Measurements from ENCODE around the gene HPS1. TPM values are rescaled to one million over a fixed set of nuclear protein-coding genes. Genes with fewer than 3 reads are reported as not detected.

Gene HPS1
- total and polyA plus RNA-seq, 2 donors (not counting 3 experiments of a cell fraction or from before 2014, with no cell fraction given) = 60.7 to 67.5 TPM

DNA sequence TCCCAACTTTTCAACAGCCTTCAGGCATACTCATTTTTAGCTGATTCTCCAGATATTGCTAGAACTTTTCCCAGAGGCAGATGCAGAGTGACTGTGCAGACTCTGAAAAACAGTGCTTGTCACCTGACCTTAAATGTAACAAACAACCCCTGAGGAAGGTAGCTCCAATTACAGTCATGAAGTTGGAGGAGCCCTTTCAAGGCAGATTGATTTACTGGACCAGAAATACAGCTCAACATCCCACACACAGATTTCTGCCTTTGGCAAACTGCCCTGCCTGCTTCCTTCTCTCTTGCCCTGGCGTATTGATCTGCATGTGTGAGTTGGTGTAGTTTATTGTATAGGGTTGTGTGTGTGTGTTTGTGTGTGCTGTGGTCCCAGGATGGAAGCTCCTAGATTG, 70.2 kb downstream of the HPS1 start:
- H3K9me1 ChIP-seq (replicated peaks; ENCODE audit: control insufficient read depth, extremely low read depth, insufficient read depth, low read length) = no peaks in the 10 kb centered on the region
- intact Hi-C loops (cut with micrococcal nuclease) (no loop called here), dilution Hi-C loops (cut with MboI; ENCODE audit: extremely low pct_ligation_motif_present, low sequenced_read_pairs) (no loop called here)
- no peak overlapping the region for H2AFZ ChIP-seq (ENCODE audit: low read depth, low read length)
- no peak overlapping the region for H3K4me2 ChIP-seq (ENCODE audit: insufficient read depth, low read length)
- ChIA-PET POLR2A (no interaction called here), CTCF (interaction anchor here (1.4 kb wide), 1 partner anchor 67 kb away, joined by 3 read pairs; no protein-coding TSS in a partner anchor)
- TF ChIP-seq POLR2AphosphoS5 (IDR thresholded peaks at IDR 0.05; ENCODE audit: insufficient read depth, low read depth, low read length) (no peak), FOS (IDR thresholded peaks at IDR 0.05; ENCODE audit: borderline replicate concordance, insufficient read depth, low read length) (no peak), CTCF (IDR thresholded peaks at IDR 0.05; ENCODE audit: extremely low read depth in 1 of 2, insufficient read depth in 1 of 2, low read depth in 1 of 2, low read length in 2 of 2) (no peak), JUN (IDR thresholded peaks at IDR 0.05; ENCODE audit: borderline replicate concordance, insufficient read depth, insufficient read length, low read depth) (no peak), EZH2 (IDR thresholded peaks at IDR 0.05; ENCODE audit: borderline replicate concordance, low read depth, low read length, severe bottlenecking) (no peak), GATA2 (IDR thresholded peaks at IDR 0.05; ENCODE audit: insufficient read depth, insufficient read length, low read depth, low read length) (no peak), POLR2A (IDR thresholded peaks at IDR 0.05; ENCODE audit: low read depth, low read length) (no peak), MYC (IDR thresholded peaks at IDR 0.05; ENCODE audit: low read depth, low read length) (no peak)
- TF ChIP-seq, protein P1, sequence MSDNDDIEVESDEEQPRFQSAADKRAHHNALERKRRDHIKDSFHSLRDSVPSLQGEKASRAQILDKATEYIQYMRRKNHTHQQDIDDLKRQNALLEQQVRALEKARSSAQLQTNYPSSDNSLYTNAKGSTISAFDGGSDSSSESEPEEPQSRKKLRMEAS (IDR thresholded peaks at IDR 0.05; ENCODE audit: insufficient read depth, insufficient read length) = no peak
- no peak for DNase-seq (ENCODE audit: low read depth, low spot score)
- no peaks in the 10 kb centered on the region for H3K36me3 ChIP-seq (ENCODE audit: control insufficient read depth in 2 of 2, extremely low read depth in 1 of 2, insufficient read depth in 2 of 2, low read length in 2 of 2)
- no peaks in the 10 kb centered on the region for H3K79me2 ChIP-seq (ENCODE audit: control insufficient read depth, insufficient read depth, low read length)
- no peak overlapping the region for H3K4me3 ChIP-seq (replicated peaks in 1 of 3; ENCODE audit: insufficient read depth in 1 of 3, low read depth in 1 of 3, low read length in 3 of 3)
- no peaks in the 10 kb centered on the region for H3K4me1 ChIP-seq (ENCODE audit: control insufficient read depth, extremely low read depth, insufficient read depth, low read length)
- no peaks in the 10 kb centered on the region for H4K20me1 ChIP-seq (replicated peaks; ENCODE audit: control insufficient read depth, extremely low read depth, insufficient read depth, low read length)
- H3K9me3 ChIP-seq (replicated peaks; ENCODE audit: control insufficient read depth, insufficient read depth, low read length) = no peaks in the 10 kb centered on the region
- FAIRE-seq = no peak
- H3K9ac ChIP-seq (replicated peaks; ENCODE audit: extremely low read depth, insufficient read depth, low read length) = no peak overlapping the region
- H3K27ac ChIP-seq (ENCODE audit: insufficient read depth, low read depth, low read length) = no peak overlapping the region
- BruUV-seq (replicated peaks) = no TSS peak
- peaks cover 0 to 7% of the 10 kb centered on the region in 2 experiments for H3K27me3 ChIP-seq (ENCODE audit: control insufficient read depth in 2 of 2, insufficient read depth in 2 of 2, low read length in 2 of 2)

Measured in endothelial cell of umbilical vein (primary cell).